GM21717 (cell line): Measurements from ENCODE around the gene MYL3.

Experiments used
- ATAC-seq: cut with Tn5 transposase; IDR thresholded peaks from one replicate; pipeline ENCODE4 v1.9.1; 2021; ENCODE audit warnings: mild to moderate bottlenecking, moderate library complexity; ENCODE audit not compliant: unreplicated experiment

The MYL3 gene

DNA sequence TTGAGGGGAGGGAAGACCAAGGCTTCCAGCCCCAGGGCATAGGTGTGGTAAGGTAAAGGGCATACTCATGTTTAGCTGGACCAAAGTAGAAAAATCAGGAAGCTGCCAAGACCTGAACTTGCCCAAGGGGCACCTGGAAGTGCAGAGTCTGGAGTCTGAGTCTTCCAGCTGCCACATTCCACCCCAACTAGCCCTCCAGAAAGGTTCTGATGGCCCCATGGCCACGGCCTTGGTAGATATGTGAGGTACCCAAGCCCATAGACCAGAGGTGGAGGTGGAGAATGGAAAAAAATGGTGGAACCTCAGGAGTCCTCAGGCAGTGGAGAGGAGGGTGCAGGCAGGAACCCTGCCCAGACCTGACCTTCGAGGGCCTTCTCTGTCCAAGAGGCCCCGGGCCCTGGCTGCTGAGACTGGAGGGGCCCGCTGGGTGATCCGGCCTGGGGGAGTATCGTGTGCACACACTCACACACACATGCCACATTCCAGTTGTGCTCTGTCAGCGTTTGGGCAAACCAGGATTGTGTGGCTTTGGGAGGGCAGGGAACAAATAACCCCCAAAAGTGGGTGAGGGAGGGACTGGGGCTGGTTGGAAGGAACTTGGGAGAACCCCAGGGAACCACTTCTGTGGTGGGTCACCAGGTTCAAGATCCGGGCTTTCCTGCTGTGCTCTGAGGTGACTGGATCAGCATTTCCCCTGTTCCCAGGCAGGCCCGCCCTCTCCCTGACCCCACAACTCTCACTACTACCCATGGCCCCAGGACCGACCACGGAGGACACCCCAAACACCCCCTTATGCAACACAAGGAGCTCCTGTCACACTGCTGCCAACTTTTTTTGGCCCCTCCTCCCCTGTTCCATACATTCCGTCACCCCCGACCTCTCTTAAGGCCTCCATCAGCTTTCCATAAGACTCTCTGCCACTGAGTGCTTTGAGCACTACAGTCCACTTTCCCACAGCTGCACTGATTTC is 11.6 kb downstream of the MYL3 start:
- ATAC-seq: no peak

DNA sequence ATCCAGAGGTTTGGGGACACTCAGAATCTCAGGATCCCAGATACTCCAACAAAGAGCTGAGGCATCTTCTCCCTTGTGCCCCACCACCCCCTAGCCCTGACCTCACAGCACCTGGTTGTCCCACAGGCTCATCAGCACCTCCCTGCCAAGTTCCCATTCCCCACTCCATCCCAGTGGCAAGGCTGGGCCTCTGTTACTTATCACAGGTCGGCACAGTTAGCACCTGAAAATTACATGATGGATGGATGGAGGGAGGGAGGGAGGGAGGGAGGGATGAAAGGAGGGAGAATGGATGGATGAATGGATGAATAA is 12.8 kb downstream of the MYL3 start:
- no peak for ATAC-seq

DNA sequence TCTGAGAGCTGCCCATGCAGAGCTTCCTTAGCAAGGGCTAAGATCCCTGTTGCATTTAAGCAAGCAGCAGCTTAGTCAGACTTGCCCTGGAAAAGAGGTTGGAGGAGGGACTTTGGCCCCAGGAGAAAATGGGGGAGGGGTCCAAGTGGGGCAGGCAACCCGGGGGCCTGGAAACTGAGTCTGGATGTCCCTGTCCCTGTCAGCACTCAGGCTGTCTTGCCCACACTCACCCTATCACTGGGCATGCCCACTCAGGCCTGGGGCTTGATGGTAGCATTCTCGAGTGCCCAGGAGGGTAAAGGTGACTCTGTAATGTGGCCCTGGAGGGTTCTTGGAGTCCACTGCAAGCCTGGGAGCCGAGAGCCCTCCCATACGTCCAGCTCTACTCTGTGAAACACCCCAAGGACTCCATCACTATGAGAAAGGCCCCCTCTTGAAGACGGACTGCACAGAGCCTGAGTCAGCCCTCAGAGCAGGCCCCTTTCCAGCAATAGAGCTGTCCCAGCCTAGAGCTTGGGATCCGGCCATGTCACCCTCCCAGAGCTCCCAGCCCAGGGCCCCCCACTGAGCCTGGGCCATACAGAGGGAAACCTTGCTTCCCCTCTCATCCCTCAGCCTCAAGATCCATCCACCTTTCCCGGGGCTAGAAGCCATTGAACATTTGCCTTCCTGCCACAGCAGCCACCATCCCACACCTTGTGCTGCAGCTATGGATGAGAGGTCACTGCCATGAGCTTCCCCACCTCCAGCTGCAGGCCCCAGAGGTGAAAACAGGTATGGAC is 13.4 kb downstream of the MYL3 start:
- ATAC-seq: no peak

DNA sequence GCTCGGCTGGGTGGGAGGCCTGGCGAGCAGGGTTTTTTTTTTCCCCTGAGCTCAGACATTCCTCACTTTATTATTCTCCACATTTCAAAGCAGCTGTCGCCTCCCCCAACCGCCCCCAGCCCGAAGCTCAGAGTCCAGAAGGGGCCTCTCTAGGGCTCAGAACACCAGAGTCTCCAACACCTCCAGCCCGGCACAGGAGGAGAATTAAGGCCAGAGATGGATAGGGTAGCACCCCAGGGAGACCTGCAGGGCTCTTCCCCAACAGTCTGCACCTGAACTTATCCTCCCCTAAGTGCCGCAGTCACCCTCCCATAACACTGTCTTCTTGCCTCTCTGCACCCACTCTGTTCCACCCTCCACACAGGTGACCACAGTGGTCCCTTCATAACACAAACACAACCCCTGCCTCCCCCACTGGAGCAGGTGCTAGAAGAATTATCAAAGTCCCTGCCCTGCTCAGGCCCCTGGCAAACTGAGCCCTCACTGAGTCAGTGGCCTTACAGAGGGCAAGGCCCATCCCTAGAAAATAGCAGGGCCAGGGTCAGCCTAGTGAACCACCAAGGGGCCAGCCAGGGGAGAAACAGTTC is 14.1 kb downstream of the MYL3 start:
- ATAC-seq: no peak

DNA sequence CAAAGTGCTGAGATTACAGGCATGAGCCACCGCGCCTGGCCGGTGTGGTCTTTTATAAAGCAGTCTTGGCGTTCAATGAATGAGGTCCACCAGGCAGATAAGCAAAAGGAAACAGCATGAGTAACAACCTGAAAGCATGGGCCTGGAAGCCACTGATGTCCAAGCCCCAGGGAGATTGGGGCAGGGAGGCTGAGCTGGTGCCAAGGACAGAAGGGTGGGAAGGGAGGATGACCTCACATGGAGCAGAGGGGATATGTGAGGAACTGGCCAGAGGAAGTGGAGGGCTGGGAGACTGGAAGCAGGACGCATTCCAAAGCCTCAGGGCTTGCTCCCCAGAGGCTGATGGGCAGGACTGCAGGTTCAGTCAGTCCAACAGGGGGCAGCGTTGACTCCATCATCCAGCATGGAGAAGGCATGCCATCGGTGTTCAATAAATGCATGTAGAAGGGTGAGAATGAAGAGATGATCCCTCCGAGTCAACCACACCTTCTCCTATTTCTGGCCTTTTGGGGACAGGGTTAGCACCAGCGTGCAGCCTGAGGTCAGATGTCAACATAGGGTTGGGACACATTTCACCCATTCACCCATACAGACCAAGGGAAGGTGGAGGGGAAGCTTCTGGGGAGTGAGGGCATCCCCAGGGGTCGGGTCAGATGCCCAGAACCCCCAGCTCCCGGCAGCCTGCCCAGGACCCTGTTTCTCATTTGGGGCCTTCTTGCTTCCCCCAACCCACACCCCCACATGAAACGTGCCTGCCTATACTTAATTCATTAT is 14.8 kb downstream of the MYL3 start:
- no peak for ATAC-seq

DNA sequence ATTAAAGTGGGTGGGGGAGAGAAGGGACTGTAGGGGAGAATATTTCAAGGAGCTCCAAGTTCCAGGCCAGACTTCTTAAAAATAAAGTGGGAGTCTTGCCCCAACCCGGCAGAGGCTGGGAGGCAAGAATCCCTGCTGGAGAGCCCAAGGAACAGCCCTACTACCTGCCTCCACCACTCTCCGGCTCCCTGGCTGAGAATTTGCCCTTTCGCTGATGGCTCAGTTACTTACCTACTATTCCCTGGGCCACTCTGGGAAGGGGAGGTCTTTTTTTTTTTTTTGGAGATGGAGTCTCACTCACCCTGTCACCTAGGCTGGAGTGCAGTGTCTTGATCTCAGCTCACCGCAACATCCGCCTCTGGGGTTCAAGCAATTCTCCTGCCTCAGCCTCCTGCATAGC is 15.5 kb downstream of the MYL3 start:
- no peak for ATAC-seq

DNA sequence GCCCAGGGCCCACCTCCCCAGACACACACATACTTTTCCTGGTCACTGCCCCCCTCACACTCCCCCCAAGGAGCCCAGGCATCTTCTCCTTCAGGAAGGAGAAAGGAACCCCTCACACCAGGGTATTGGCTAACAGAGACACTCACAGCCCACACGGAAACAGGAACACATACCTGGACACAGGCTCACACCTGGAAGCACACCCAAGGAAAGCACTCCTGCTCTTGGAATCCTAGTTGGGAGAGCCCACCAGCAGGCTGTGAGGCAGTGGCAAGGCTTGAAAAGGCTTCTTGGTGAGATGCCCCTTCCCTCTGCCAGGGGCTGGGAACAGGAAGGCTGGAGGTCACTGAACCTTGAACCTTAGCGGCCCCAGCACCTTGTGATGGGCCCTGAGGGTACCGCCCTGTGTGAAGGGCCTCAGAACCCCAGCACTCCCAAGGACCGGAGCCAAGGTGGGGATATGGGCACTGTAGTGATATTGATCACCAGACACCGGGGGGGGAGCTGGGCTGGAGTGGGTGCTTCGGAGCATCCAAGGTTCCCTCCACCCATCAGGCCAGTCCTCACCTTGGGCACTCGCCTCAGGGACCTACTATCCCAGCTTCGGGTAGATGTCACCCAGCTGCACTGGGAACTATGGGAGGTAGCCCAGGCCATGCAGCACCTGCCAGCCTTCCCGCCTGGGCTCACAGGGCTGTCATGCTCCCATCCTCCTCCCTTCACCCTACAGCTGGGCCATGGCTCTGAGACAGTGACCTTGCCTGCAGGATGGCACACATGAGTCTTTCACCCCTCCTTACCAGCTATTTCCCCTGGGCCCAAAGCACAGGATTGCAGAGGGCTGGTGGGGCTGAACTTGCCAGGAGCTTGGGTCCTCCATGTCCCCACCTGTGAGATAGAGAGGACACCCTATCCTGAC is 16.4 kb downstream of the MYL3 start:
- ATAC-seq: no peak

DNA sequence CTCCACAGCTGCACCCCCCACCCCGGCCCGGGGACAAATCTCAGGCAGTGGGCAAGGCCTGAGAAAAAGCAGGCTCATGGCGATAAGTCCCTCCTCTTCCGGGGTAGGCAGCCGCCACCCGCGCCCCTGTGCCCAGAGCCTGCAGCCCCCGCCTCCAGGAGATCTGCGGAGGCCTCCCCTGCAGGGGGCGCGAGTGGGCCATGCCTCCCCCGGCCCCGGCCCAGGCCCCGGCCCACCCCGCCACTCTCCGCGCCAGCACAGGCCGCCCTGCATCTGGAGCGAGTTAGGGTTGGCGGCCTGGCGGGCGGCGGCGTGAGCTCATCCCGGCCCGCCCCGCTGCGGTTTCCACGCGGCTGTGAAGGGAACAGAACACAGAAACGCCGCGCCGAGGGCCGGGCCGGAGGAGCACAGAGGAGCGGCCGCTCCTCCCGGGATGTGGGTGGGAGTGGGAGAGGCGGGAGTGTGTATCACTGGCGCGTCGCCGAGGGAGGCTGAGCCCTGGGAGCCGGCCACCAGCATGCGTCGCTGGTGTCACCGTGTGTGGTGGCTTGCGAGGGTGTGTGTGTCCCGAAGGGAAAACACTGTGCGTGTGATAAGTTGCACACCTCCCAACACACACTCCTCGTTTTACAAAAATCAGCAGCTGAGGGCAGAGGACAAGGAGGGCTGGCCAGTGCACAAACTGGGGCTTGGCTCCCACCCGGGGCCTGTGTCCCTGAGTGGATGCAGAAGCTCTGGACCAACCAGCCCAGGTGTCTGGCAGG is 17.2 kb downstream of the MYL3 start:
- peak; percentile 61 for ATAC-seq

DNA sequence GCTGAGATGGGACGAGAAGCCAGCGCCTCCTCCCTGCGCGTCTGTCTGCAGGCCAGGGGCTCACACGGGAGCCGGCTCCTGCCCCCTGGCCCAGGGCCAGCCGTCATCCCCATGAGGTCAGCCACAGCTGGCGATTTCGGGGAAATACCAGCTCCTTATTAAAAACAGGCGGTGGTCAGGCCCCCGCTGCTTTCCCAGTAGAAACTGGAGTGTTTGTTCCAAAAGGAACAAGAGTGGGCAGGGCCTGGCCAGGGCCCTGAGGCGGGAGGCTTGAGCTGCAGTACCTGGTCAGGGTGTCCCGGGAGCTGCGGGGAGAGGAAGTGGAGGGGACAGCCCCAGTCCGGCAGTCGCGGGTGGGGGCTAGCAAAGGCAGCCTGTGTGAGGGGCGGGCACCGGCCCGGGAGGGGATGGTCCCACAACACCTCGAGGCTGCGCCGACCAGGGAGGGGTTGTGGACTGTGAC is 17.8 kb downstream of the MYL3 start:
- no peak for ATAC-seq

DNA sequence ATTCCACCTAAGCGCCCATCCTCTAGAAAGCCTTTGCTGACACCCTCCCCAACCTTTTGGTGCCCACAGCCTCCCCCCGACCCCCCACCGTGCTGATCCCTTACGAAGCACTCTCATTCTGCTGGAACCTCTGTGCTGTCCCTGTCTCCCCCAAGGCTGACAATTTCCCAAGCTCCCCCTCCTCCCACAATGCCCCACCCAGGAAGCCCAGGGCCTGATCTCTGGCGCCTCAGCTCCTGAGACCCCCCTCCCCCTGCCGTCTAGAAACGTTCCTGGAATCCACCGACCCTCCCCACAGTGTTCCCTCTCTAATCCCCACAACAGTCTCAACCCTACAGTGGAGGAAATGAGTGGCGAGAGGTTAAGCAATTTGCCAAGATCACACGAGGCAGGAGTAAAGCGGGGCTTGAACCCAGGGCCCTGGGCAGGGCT is 18.3 kb downstream of the MYL3 start:
- ATAC-seq: no peak

DNA sequence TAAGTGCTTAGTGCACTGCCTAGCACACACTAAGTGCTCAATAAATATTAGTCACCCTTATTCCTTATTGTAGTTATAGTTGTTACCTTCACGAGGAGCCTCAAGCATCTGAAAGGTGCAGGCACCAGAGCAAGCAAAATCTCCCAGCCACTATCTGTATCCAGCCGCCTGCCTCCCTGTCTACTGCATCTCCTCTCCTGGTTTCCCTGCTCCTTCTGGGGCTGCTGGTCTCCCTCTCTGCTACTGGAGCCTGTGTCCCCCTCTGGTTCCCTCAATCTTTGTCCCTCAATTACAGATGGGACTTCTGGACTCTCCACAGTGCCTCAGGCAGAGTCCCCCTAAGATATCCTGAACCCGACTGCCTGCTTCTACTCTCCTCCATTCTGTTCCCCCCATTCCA is 18.8 kb downstream of the MYL3 start:
- ATAC-seq: no peak

DNA sequence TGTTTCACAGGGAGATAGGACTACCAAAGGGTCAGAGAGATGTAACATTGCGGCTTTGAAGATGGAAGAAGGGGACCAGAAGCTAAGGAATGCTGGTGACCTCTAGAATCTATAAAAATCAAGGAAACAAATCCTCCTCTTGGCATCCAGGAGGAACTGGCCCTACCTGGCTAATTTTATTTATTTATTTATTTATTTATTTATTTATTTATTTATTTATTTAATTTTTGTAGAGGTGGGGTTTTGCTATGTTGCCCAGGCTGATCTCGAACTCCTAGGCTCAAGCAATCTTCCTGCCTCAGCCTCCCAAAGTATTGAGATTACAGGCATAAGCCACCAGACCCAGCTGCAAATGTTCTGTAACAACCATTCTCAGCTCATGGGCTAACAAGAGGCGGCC is 19.7 kb downstream of the MYL3 start:
- ATAC-seq: no peak

DNA sequence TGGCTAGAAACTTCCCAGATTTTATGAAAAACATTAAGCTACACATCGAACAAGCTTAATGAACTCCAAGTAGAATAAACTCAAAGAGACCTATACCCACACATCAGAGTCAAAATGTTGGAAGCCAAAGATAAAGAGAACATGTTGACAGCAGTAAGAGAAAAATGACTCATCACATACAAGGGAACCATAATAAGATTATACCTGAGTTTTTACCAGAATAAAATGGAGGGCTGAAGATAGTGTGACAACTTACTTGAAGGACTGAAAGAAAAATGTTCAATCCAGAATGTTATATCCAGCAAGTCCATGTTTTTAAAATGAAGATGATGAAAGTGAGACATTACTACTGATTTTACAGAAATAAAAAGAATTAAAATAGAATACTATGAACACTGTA is 22.8 kb downstream of the MYL3 start:
- ATAC-seq: no peak

DNA sequence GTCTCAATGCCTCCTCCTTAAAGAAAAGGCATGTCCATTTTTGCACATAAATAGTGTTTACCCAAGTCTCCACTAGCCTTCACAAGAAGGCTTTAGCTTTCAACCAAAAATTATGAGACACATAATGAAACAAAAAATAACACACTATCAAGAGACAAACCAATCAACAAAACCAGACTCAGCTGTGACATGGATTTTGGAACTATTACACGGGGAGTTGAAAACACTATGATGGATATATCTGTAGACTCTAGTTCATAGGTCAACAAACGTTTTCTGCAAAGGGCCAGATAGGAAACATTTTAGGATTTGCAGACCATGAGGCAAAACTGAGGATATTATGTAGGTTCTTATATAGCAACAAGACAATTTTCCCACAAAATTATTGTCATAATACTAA is 24.9 kb downstream of the MYL3 start:
- no peak for ATAC-seq

DNA sequence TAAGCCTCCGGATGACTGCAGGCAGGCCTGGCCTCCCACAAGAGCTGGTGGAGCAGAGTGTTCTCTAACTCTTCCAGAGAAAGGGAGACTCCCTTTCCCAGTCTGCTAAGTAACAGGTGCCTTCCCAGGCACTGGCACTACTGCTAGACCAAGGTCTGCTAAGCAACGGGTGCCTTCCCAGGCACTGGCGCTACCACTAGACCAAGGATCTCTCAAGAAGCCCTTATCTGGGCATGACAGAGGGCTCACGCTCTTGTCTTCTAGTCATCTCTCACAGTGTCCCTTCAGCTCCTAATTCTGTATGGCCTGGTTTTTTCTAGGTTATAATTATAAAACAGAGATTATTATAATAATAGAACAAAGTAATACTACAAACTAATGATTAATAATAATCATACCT is 27.8 kb downstream of the MYL3 start:
- no peak for ATAC-seq

DNA sequence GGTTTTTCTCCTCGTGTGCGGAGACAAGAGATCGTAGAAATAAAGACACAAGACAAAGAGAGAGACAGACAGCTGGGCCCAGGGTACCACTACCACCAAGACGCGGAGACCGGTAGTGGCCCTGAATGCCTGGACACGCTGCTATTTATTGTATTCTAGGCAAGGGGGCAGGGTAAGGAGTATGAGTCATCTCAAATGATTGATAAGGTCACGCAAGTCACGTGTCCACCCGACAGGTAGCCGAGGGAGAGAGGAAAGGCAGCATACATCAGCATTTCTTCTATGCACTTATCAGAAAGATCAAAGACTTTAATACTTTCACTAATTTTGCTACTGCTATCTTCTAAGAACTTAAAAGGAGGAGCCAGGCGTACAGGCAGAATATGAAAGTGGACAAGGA is 28.2 kb downstream of the MYL3 start:
- no peak for ATAC-seq

DNA sequence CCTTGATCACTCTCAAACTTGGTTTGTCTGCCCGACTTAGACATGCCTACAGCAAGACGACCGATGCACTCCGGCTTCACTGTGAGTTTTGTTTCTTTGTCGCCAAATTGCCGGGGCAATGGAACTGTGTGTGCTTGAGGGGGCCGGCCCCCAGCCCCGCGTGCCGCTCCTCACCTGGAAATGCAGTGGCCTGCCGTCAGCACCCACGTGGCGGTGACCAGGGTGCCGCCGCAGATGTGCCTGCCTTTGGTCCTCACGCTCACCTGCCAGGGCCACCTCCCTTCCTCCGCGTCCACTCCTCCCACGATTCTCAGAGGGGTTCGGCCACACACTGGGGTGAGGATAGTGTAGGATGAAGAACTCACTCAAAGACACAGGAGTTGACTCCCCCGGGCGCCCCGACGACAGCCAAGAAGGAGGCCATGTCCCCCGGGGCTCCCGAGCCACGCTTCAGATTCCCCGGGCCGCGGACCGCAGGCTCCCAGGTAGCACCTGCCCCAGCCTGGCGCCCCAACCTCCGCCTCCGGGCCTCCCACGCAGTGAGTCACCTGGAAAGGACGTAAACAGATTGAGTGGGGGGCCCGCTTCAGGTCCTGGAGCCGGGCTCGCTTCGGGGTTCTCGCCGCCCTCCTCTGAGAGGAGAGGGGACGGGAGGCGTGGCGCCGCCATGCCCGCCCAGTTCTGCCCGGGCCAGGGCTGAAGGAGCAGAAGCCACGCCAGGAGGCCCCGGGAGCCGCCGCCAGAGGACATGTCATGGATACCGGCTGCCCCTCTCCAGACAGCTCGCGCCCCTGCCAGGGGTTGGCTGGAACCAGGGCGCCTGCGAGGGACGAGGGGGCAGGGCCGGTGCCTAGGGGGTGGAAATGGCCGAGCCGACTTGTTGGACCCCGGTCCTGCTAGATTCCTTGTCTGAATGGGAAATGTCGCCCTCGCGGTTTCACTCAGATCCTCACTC is 29.6 kb downstream of the MYL3 start:
- no peak for ATAC-seq

DNA sequence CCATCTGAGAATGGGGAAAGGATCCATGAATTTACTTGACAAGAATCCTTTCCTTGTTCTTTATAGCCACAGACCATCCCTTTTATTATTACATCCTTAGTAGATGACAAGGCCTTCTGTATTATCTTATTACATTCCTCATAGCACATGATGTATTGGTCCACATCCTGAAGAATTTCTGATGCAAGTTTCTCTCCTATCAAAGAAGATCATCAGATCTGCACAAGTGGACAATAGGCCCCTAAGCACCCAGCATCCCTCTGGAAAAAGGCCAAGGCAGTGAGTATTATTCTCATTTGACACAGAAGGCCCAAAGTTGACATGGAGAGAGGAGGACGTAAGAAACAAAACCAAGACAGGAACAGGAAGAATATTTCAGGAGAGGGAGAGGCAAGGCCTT is 31.4 kb downstream of the MYL3 start:
- ATAC-seq: no peak
